ENCODE measurements around the gene OSBP2.

Gene OSBP2

DNA sequence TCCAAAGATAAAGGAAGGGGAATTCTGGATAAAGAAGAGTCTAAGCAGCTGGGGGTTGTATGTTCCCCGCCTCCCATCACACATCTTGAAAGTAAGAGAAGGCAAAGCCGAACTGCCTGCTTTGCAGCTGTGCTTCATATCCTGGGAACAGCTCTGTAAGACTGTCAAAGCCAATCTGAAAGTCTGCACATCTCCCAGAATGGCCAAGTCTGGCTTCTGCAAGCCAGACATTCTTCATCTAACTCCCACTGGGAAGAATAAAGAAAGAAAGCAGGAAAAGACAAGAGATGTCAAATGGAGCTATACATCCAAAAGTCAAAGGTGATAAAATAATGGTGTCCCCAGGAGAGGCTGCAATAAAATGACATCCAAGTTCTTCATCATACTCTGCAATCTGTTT is 258.5 kb downstream of the OSBP2 start:
- Histone ChIP-seq H3K9me3 (ENCODE audit: low read length) (no peaks in the 10 kb centered on the region), H3K9ac (ENCODE audit: low read length) (no peak overlapping the region), H3K36me3 (ENCODE audit: insufficient read depth, low read length) (peaks cover 51% of the 10 kb centered on the region), H3K27me3 (ENCODE audit: control insufficient read depth in 1 of 2, insufficient read depth in 2 of 2, low read length in 2 of 2) (no peaks in the 10 kb centered on the region), H3K4me3 (ENCODE audit: low read depth in 1 of 2, low read length in 2 of 2) (no peak overlapping the region), H3K27ac (ENCODE audit: low read depth, low read length) (no peak overlapping the region), H3K4me1 (ENCODE audit: insufficient read depth, low read length) (peaks cover 4% of the 10 kb centered on the region)

DNA sequence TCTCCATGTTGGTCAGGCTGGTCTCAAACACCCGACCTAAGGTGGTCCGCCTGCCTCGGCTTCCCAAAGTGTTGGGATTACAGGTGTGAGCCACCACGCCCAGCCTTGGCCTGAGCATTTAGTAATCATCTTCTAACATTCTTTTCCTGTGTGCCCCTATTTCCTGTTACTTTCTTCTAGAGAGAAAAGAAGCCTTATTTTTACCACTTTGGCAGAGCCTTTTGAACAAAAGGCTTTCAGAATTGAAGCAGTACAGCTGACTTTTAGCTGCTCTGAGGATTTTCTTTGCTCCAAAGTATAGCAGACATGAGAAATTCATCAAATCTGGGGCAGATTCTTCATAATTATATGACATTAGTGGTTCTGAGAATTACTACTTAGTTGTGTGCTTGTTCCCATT is 260.5 kb downstream of the OSBP2 start:
- H3K36me3 ChIP-seq (ENCODE audit: insufficient read depth, low read length), result peaks cover 33% of the 10 kb centered on the region

More for the DNA sequence above, 260.5 kb downstream of the OSBP2 start:
- Histone ChIP-seq H3K9me3 (ENCODE audit: low read length) (no peaks in the 10 kb centered on the region), H3K9ac (ENCODE audit: low read length) (no peak overlapping the region), H3K27ac (ENCODE audit: low read depth, low read length) (no peak overlapping the region), H3K4me3 (ENCODE audit: low read depth in 1 of 2, low read length in 2 of 2) (no peak overlapping the region), H3K27me3 (ENCODE audit: control insufficient read depth in 1 of 2, insufficient read depth in 2 of 2, low read length in 2 of 2) (no peaks in the 10 kb centered on the region), H3K4me1 (ENCODE audit: insufficient read depth, low read length) (no peaks in the 10 kb centered on the region)
